SU-DHL-6 (cell line): ENCODE measurements around the gene AXIN1.

ENCODE experiments used
- H2AFZ ChIP-seq: fragments of 200-600 bp; sonication (generic); 2 replicates; pipeline ENCODE4 v1.6.1; 2014; ENCODE audit warnings: low read depth, mild to moderate bottlenecking, moderate library complexity, mixed read lengths, antibody characterized with exemption, low read length; ENCODE audit not compliant: severe bottlenecking
- H3F3A ChIP-seq: fragments of 200-600 bp; shearing (Covaris generic); 2 replicates; pipeline ENCODE4 v1.6.0; 2016; ENCODE audit warnings: antibody characterized with exemption, mild to moderate bottlenecking; ENCODE audit not compliant: insufficient read depth
- H3K27ac ChIP-seq: fragments of 200-600 bp; sonication (generic); 2 replicates; pipeline ENCODE4 v1.5.1; 2016; ENCODE audit warnings: low read depth, mild to moderate bottlenecking, low read length, moderate library complexity, mixed read lengths
- H3K27me3 ChIP-seq: fragments of 200-600 bp; sonication (generic), shearing (Covaris generic); 2 replicates; pipeline ENCODE4 v1.6.0; 2014; ENCODE audit warnings: mild to moderate bottlenecking, low read length
- H3K36me3 ChIP-seq: fragments of 200-600 bp; sonication (generic); 2 replicates; pipeline ENCODE4 v1.6.1; 2014; ENCODE audit warnings: mild to moderate bottlenecking, low read length, mixed read lengths
- H3K4me2 ChIP-seq: fragments of 300-600, 200-600 bp; shearing (Covaris generic), sonication (generic); 2 replicates; pipeline ENCODE4 v1.6.0; 2014; ENCODE audit warnings: low read length, low read depth, mild to moderate bottlenecking; ENCODE audit not compliant: poor library complexity, severe bottlenecking
- H3K4me3 ChIP-seq: fragments of 200-600 bp; sonication (generic); 2 replicates; pipeline ENCODE4 v1.5.1; 2014; ENCODE audit warnings: antibody characterized with exemption, low read length, mild to moderate bottlenecking, mixed read lengths; ENCODE audit not compliant: insufficient read depth, poor library complexity, severe bottlenecking
- H3K79me2 ChIP-seq: fragments of 200-600 bp; sonication (generic); 2 replicates; pipeline ENCODE4 v1.6.1; 2014; ENCODE audit warnings: mild to moderate bottlenecking, low read length, moderate library complexity; ENCODE audit not compliant: insufficient read depth
- H3K9ac ChIP-seq: fragments of 200-600 bp; sonication (generic); 2 replicates; pipeline ENCODE4 v1.7.0; 2014; ENCODE audit warnings: mild to moderate bottlenecking, low read length
- H3K9me2 ChIP-seq: fragments of 200-600 bp; sonication (generic); replicated peaks from 2 replicates; pipeline ENCODE4 v1.6.1; 2014; ENCODE audit warnings: low read length; ENCODE audit not compliant: insufficient read depth
- H3K9me3 ChIP-seq: fragments of 200-600 bp; sonication (generic); 2 replicates; pipeline ENCODE4 v1.6.1; 2014; ENCODE audit warnings: low read length, mixed read lengths; ENCODE audit not compliant: insufficient read depth
- H4K20me1 ChIP-seq: fragments of 200-600 bp; sonication (generic); 2 replicates; pipeline ENCODE4 v1.6.1; 2014; ENCODE audit warnings: low read depth, mild to moderate bottlenecking, antibody characterized with exemption, low read length, moderate library complexity, mixed read lengths
- EZH2phosphoT487 ChIP-seq: fragments of 200-600 bp; sonication (generic), shearing (Covaris generic); conservative IDR thresholded peaks from 2 replicates; pipeline ENCODE4 v1.6.1; 2018; ENCODE audit warnings: mild to moderate bottlenecking, antibody characterized with exemption, low read length, moderate library complexity, mixed read lengths
- TF ChIP-seq, protein P1 (sequence below): fragments of 200-600 bp; sonication (generic); IDR thresholded peaks from one replicate; pipeline ENCODE4 v1.5.1; 2017; ENCODE audit warnings: antibody characterized with exemption, mild to moderate bottlenecking, low read length, moderate library complexity; ENCODE audit not compliant: insufficient read depth, poor library complexity, severe bottlenecking

AXIN1 gene

DNA sequence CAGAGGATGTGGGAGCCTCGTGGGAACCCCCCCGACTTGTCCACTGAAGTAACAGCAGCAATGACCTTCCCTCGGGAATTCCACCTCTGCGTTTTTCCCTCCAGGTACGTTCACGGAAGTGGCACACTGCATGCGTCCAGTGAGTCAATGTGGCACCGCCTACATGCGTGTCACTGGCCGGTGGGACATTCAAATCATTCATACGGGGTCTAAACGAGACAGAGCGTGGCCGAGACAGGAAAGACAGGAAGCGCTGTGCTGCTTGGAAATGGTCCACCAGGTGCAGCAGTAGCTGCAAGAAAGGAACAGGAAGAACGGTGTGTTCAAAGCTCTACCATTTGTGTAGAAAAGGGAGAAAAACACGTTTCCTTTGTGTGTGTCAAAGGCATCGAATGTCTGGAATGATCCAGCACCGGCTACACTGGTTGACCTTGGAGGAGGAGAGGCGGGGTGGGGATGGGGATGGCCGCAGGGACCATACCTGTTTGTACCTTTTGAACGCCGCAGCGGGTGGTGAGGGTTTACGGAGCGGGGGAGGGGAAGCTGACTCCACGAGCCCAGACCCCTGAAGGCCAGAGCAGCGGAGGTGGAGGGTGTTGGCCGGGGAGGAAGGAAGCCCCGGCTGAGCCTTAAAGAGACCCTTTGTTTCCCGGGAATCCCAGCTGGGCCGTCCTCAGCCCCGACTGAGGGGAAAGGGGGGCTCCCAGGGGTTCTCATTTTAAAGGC, 31.0 kb upstream of the AXIN1 start:
- Histone ChIP-seq H3K9me2 (no peaks in the 10 kb centered on the region), H3K27ac (peak overlapping the region; percentile 59), H3K9me3 (no peaks in the 10 kb centered on the region), H3F3A (peaks cover 11% of the 10 kb centered on the region), H3K36me3 (no peaks in the 10 kb centered on the region), H2AFZ (no peak overlapping the region), H3K79me2 (peaks cover 3% of the 10 kb centered on the region; the same call in 1 of the 2 replicates), H3K4me2 (peak overlapping the region; percentile 76), H3K4me3 (peak overlapping the region; percentile 76), H4K20me1 (no peaks in the 10 kb centered on the region), H3K9ac (peak overlapping the region; percentile 70), H3K27me3 (no peaks in the 10 kb centered on the region)
- TF ChIP-seq EZH2phosphoT487 = no peak
- TF ChIP-seq, protein P1, sequence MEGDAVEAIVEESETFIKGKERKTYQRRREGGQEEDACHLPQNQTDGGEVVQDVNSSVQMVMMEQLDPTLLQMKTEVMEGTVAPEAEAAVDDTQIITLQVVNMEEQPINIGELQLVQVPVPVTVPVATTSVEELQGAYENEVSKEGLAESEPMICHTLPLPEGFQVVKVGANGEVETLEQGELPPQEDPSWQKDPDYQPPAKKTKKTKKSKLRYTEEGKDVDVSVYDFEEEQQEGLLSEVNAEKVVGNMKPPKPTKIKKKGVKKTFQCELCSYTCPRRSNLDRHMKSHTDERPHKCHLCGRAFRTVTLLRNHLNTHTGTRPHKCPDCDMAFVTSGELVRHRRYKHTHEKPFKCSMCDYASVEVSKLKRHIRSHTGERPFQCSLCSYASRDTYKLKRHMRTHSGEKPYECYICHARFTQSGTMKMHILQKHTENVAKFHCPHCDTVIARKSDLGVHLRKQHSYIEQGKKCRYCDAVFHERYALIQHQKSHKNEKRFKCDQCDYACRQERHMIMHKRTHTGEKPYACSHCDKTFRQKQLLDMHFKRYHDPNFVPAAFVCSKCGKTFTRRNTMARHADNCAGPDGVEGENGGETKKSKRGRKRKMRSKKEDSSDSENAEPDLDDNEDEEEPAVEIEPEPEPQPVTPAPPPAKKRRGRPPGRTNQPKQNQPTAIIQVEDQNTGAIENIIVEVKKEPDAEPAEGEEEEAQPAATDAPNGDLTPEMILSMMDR = no peak

- Histone ChIP-seq H3K4me3 (peak within 1 kb of the TSS; percentile 88), H3K27ac (peak within 1 kb of the TSS; percentile 59), H3K9me3 (no peaks in the 10 kb centered on the region), H3K9ac (peak within 1 kb of the TSS; percentile 89), H3K4me2 (peak within 1 kb of the TSS; percentile 76), H3K27me3 (no peaks in the 10 kb centered on the region), H3K36me3 (no peaks in the 10 kb centered on the region), H3F3A (peaks cover 11% of the 10 kb centered on the region), H4K20me1 (no peaks in the 10 kb centered on the region), H3K79me2 (peaks cover 3% of the 10 kb centered on the region; the same call in 1 of the 2 replicates), H3K9me2 (no peaks in the 10 kb centered on the region), H2AFZ (peak within 1 kb of the TSS; percentile 66)
- TF ChIP-seq EZH2phosphoT487 = no peak
- TF ChIP-seq, protein P1 = no peak
These were observed 29.5 kb upstream of the AXIN1 start, which contains the start of gene PGAP6 for GRCh38 chr16:381789-382717. PGAP6 (minus strand) TSS chr16:381978; CDS start chr16:381821, 157 bp downstream.

DNA sequence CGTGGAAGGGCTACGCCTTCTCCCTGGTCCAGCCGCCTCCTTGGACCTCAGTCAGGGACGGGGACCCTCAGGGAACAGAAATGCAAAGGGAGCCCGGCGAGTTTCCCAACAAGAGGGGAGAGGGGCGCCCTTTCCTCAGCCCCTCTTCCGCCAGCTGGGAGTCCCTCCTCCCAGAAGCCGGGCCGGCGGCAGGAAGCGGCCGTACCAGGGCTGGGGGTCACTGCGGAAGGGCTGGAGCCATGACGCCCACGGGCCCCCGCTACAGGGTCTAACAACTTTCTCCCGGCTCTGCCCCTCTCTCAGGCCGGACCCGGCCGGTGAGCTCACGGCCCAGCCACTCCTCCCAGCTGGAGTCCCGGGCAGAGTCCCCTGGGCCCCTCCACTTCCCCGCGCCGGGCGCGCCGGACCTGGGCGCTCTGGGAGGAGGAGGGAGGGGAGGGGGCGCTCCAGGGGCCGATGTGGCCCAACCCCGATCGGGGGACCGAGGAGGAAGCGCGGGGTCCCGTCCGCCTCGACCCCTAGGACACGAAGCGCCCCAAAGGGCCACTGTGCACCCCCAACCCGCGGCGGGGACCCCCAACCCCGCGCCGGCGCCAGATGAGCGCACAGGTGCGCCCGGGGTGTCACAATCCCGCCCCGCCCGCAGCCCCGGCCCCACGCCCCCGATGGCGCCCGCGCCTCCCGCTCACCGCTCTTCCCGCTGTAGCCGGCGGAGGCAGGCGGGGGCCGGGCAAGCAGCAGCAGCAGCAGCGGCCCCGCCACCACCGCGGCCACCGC, 28.7 kb upstream of the AXIN1 start:
- peak overlapping the region; percentile 1; the same call in 1 of the 2 replicates for H3K27ac ChIP-seq
- H3F3A ChIP-seq = peaks cover 11% of the 10 kb centered on the region

More for the DNA sequence above, 28.7 kb upstream of the AXIN1 start:
- H3K9me2 ChIP-seq = no peaks in the 10 kb centered on the region
- peaks cover 3% of the 10 kb centered on the region; the same call in 1 of the 2 replicates for H3K79me2 ChIP-seq
- peak overlapping the region; percentile 65 for H3K4me2 ChIP-seq
- H3K9ac ChIP-seq = peak overlapping the region; percentile 89
- H3K27me3 ChIP-seq = no peaks in the 10 kb centered on the region
- H3K9me3 ChIP-seq = no peaks in the 10 kb centered on the region
- no peaks in the 10 kb centered on the region for H3K36me3 ChIP-seq
- H3K4me3 ChIP-seq = peak overlapping the region; percentile 88
- peak overlapping the region; percentile 66 for H2AFZ ChIP-seq
- TF ChIP-seq, protein P1 = no peak
- no peaks in the 10 kb centered on the region for H4K20me1 ChIP-seq
